SKM-1 (cell line): ENCODE data around the gene ANKLE1.

ENCODE experiments used
- DNase-seq: peaks from one replicate; lab custom pipeline; 2025; ENCODE audit not compliant: unreplicated experiment; lab: John Stamatoyannopoulos, UW

ANKLE1 gene

GRCh38 chr19:17281391-17282304 lies at the start of gene ANKLE1:
Gene ANKLE1, plus strand, starts transcription at chr19:17281901. Its CDS starts 20 bp downstream, at chr19:17281921.
- peak; percentile 58 for DNase-seq

DNA sequence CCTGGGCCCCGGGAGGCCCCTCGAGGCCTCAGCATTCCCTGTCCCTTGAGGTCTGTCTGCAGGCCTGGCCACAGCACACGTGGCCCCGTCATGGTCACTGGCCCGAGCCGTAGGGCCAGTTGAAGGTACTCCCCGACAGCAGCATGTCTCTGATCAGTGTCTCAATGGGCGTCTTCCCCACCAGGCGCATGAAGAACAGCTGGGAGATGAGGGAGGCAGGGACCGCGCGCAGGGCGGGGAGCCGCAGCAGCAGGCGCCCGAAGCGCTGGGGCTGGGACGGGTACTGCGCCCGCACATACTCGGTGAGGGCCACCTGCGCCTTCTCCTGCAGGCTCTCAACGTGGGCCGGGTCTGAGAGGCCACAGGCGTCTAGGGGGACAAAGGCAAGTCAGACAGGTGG lies 49.4 kb upstream of the ANKLE1 start:
- no peak for DNase-seq

- DNase-seq: peak; percentile 24
These were observed 46.8 kb upstream of the ANKLE1 start for GRCh38 chr19:17234911-17235299.

DNA sequence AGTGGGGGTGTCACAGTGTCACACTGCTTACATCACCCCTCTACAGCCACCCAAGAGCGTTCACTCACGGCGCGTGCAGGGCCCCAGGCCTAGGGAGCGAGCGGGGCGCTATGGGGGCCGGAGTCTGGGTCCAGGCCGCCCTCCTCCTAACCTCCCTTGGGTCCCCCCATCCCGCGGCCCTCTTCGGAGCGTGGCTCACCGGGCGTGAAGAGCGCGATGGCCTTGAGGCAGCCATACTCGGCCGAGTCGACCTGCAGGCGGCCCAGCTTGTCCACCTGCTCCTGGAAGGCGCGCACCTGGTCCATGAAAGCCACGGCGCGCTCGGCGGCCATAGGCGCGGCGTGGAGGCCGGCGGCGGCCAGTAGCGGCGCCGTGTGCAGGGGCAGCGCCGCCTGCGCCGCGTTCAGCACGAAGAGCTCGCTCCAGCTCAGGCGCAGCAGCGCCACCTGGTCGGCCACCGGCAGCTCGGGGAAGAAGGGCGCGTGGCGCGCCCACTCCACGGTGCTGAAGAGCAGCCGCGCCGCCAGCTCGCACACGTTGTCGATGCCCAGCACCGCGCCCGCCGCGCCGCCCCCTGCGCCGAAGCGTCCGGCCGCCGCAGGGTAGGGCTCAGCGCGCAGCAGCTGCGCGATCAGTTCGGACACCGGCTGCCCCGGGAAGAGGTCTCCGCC lies 46.3 kb upstream of the ANKLE1 start:
- no peak for DNase-seq

- no peak for DNase-seq
These were observed 45.5 kb upstream of the ANKLE1 start for GRCh38 chr19:17235971-17236777.

- no peak for DNase-seq
These were observed 44.7 kb upstream of the ANKLE1 start for GRCh38 chr19:17236811-17237543.

- DNase-seq: no peak
These were observed 43.7 kb upstream of the ANKLE1 start for GRCh38 chr19:17237747-17238706.

DNA sequence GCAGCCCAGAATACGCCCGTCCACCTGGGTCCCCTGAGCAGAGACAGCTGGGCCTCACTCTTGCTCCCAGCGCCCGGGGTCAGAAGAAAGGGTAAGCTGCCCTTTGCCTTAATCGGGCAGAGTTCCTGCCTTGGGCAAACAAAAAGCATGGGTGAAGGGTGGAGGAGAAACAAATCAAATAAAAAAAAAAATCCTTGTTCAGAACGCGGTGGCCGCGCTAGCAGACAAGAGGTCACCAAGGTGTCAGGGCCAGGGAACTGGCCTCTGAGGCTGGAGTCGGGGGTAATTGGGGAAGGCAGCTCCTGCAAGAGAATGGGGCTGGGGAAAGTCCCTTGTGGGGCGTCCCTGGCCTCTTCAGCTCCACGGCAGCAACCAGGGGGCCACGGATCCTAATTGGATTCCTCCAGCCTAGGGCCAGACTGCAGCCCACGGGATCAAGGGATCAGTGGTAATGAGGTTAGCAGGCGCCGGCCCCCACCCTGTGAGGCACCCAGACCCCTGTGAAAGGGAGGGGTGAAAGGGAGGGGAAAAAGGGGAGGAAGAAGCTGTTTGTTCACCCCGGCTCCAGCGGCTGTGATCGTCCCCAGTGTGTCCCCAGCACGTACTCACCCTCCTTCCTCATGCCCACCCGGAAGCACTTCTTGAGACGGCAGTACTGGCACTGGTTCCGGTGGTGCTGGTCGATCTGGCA lies 41.5 kb upstream of the ANKLE1 start:
- DNase-seq: no peak

DNA sequence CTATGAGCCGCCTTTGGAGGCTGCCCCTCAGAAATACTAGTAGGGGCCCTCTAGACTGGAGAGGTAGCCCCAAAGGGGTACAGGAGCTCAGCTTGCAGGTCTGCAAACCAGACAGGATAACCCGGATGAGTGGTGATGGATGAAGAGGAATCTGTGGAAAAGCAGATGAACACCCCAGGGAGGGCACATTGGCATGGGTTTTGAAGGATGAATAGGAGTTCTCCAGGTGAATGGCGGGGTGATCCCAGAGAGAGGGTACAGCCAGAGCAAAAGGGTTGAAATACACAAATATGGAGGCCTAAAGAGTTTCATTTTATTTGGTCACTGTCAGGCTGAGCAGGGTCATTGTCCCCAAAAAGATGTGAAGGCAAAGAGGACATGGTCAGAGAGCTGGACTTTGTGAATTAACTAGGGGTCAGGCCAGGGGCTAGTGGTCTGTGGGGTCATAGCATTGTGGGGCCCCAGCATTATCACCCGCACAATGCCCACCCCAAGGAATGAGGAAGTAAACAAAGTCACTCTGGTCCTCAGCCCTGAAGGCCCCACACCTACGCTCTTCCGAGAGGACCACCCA lies 40.8 kb upstream of the ANKLE1 start:
- DNase-seq: no peak

- no peak for DNase-seq
These were observed 39.1 kb upstream of the ANKLE1 start for GRCh38 chr19:17242431-17243208.

DNA sequence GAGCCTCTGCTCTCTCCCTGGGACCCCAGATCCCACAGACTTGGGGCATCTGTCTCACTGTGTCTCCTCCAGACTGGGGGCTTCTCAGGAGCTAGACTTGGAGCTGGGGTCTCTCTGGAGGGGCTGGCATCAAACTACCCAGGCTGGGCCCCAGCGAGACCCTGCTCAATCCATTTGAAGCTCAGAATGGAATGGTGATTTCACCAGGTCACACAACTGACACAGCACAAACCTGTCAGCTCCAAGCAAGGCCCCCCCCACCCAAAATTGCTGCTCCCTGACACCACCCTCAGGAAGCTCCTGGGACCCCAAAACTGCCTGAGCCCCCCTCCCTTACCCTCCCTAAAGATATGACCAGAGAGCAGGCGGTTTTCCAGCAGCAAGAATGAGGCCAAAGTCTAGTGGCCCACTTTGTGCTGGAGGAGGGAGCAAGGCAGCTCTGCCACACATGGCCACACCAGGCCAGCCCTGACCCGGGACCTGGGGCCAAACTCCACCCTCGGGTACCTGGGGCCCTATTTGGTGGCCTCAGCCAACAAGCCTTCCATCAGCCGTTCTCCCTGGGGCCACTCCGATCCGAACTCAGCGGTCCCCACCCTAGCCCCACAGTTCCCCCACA lies 38.4 kb upstream of the ANKLE1 start:
- DNase-seq: no peak

DNA sequence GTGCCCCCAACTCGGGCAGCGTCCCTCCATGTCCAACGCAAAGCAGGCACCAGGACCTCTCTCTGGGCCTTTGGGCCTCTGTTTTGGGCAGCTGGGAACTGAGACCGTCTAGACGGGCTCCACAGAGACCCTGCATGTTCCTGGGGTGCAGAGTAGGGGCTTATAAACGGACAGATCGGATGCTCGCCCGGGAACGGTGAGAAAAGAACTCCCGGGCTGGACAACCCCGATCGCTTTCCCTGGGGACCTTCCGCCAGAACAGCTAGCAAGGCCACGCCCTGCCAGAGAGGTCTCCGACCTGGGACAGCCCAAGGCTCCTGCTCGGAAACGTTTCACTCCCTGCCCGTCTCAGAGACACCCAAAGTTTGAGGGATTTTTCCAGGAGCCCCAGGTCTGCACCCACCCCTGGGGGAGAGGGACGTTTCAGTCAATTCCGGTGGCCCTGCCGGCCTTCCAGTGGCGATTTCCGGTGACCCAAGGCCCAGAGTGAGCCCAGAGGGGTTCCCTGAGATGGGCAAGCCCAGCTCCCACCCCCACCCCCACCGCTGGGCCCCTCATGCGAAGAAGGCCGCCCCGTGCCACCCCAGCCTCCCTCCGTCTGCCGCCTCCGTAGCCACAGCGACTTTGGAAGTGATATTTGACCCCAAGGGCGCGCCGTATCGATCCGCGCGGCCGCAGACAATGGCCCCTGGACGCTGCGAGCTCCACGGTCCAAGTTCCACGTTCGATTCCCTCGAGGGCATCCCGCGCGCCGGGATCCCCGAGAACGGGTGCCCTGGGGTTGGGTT lies 37.7 kb upstream of the ANKLE1 start:
- no peak for DNase-seq

DNA sequence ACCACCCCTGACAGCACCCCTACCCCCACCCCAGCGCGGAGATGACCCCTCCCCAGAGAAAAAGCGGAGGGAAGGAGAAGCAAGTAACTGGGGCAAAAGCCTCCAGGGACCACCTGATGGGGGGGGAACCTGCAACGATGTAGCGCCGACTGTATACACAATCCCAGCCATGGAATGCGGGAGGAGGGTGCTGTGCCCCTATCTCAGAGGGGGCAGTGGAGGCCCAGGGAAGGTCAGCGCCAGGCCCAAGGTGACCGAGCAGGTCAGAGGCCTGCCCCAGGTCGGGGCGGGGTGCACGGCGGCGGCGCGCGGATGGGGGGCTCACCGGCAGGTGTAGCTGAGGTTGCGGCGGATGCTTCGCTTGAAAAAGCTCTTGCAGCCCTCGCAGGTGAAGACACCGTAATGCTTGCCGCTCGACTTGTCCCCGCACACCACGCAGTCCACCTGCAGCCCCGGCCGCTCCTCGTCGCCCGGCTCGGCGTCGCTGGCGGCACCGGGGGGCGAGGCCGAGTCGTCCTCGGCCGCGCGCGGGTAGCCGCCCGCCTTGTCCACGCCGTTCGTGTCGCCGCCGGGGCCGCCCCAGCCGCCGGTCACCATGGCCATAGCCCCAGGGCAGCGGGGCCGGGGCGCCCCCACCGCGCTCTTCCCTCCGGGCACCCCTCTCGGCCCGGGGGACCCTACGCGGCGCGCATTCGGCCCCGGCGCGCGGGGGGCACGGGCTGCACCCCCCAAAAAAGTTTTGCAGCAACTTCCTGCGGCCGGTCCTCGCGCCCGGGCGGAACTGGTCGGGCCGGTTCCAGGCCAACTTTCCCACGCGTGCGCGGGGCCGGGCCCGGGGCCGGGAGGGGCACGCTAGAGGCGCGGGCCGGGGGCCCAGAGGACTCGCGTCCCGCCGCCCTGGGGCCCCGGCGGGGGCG lies 36.8 kb upstream of the ANKLE1 start:
- no peak for DNase-seq

GRCh38 chr19:17245535-17245984 lies 36.1 kb upstream of the ANKLE1 start, which contains the start of gene NR2F6:
Gene NR2F6, minus strand, starts transcription at chr19:17245919. Its CDS starts 699 bp downstream, at chr19:17245220.
- DNase-seq: no peak

GRCh38 chr19:17246681-17247425 lies 34.8 kb upstream of the ANKLE1 start:
- no peak for DNase-seq
